Endodermal cell (in vitro differentiated cells): ENCODE measurements around the gene RASL11B. TPM values are rescaled to one million over a fixed set of nuclear protein-coding genes. Genes with fewer than 3 reads are reported as not detected.
A peak's percentile ranks its signal among the peaks of the same experiment; 100 is the strongest.

Experiments used
- DNase-seq: peaks from one replicate; pipeline ENCODE4 v3.0.0-alpha.2; 2017
- H3K27ac ChIP-seq: 2 replicates; pipeline ENCODE4 v1.5.1; 2013; ENCODE audit warnings: mild to moderate bottlenecking, low read depth, low read length, moderate library complexity
- H3K27me3 ChIP-seq: 2 replicates; pipeline ENCODE4 v1.6.1; 2013; ENCODE audit warnings: mild to moderate bottlenecking, low read length, moderate library complexity; ENCODE audit not compliant: insufficient read depth, control insufficient read depth, poor library complexity, severe bottlenecking
- H3K36me3 ChIP-seq: 2 replicates; pipeline ENCODE4 v1.7.0; 2013; ENCODE audit warnings: mild to moderate bottlenecking, low read length, moderate library complexity; ENCODE audit not compliant: control insufficient read depth, insufficient read depth
- H3K4me1 ChIP-seq: one replicate; pipeline ENCODE4 v1.7.0; 2013; ENCODE audit warnings: low read length; ENCODE audit not compliant: control insufficient read depth, insufficient read depth
- H3K4me3 ChIP-seq: 2 replicates; pipeline ENCODE4 v1.5.1; 2013; ENCODE audit warnings: mild to moderate bottlenecking, low read length, moderate library complexity
- H3K9ac ChIP-seq: 2 replicates; pipeline ENCODE4 v1.6.1; 2013; ENCODE audit warnings: mild to moderate bottlenecking, low read length, moderate library complexity; ENCODE audit not compliant: poor library complexity, severe bottlenecking; ENCODE audit errors: extremely low read depth
- H3K9me3 ChIP-seq: 2 replicates; pipeline ENCODE4 v1.6.1; 2013; ENCODE audit warnings: mild to moderate bottlenecking, low read length, moderate library complexity; ENCODE audit not compliant: control insufficient read depth
- H3K27ac Mint-ChIP-seq: 2 replicates; pipeline ENCODE4 v1.8.0; 2020; ENCODE audit warnings: mixed read lengths
- H3K27me3 Mint-ChIP-seq: 2 replicates; pipeline ENCODE4 v1.8.0; 2021; ENCODE audit warnings: mild to moderate bottlenecking, mixed read lengths; ENCODE audit not compliant: insufficient read depth
- H3K36me3 Mint-ChIP-seq: 2 replicates; pipeline ENCODE4 v1.8.0; 2020; ENCODE audit warnings: low read depth, mixed read lengths
- H3K4me1 Mint-ChIP-seq: 2 replicates; pipeline ENCODE4 v1.8.0; 2020; ENCODE audit warnings: mixed read lengths
- H3K4me3 Mint-ChIP-seq: 2 replicates; pipeline ENCODE4 v1.8.0; 2020; ENCODE audit warnings: mild to moderate bottlenecking, moderate library complexity, mixed read lengths
- H3K9me3 Mint-ChIP-seq: 2 replicates; pipeline ENCODE4 v1.8.0; 2020; ENCODE audit warnings: mild to moderate bottlenecking, mixed read lengths
- CTCF ChIP-seq: fragments of 200-600 bp; sonication (generic); conservative IDR thresholded peaks from 2 replicates; pipeline ENCODE4 v1.5.0; 2021; ENCODE audit warnings: antibody characterized with exemption, mild to moderate bottlenecking
- WGBS, 2 experiments: methylation state at CpG; one replicate each; pipeline versions ENCODE4 v1.1.5 to v1.1.7; 2013; ENCODE audit warnings: missing lambda C conversion rate in 2 of 2, mixed read lengths in 1 of 2; ENCODE audit not compliant: insufficient coverage in 1 of 2, insufficient read length in 1 of 2; 5-methylcytosine and 5-hydroxymethylcytosine counted together
- total RNA-seq, 2 donors: library from RNA; stranded (reverse); fragmentation: NEBNext Ultra II Directional in 1 of 2; extraction: Animal tissue kit (Norgen Biotek cat#: 25700) in 1 of 2; gene quantifications; 2 replicates in 1 of 2; 3 replicates in 1 of 2; pipeline ENCODE4 v1.2.1, GENCODE V29; 2021

Gene RASL11B
- total RNA-seq, 2 donors from 2014 or later, result 7.0 to 12.7 TPM

- peaks cover 30% of the 10 kb centered on the region for H3K36me3 ChIP-seq
- Mint-ChIP-seq H3K4me3 (peak overlapping the region; percentile 75), H3K27ac (no peak overlapping the region), H3K4me1 (peaks cover 27% of the 10 kb centered on the region), H3K36me3 (peaks cover 29% of the 10 kb centered on the region), H3K9me3 (peaks cover 21% of the 10 kb centered on the region), H3K27me3 (peaks cover 32% of the 10 kb centered on the region)
- H3K4me3 ChIP-seq, result peak overlapping the region; percentile 96
- no peaks in the 10 kb centered on the region for H3K4me1 ChIP-seq
- no peak overlapping the region for H3K27ac ChIP-seq
- H3K27me3 ChIP-seq, result no peaks in the 10 kb centered on the region
- DNase-seq, result peak; percentile 66
- H3K9me3 ChIP-seq, result peaks cover 18% of the 10 kb centered on the region
- no peak overlapping the region for H3K9ac ChIP-seq
- WGBS, 2 experiments, result 66 to 70% methylated on average over 22 to 26 of the region's 26 CpGs
- TF ChIP-seq CTCF, result no peak
These were observed 820 bp upstream of the RASL11B start for GRCh38 chr4:52861171-52861823.

- Mint-ChIP-seq H3K4me1 (peaks cover 27% of the 10 kb centered on the region), H3K27me3 (peaks cover 32% of the 10 kb centered on the region), H3K36me3 (peaks cover 32% of the 10 kb centered on the region), H3K9me3 (peaks cover 12% of the 10 kb centered on the region), H3K27ac (peak overlapping the region; percentile 58), H3K4me3 (peak overlapping the region; percentile 75)
- WGBS, 2 experiments, result 0% methylated on average over 11 to 23 of the region's 23 CpGs
- Histone ChIP-seq H3K27me3 (no peaks in the 10 kb centered on the region), H3K4me1 (no peaks in the 10 kb centered on the region), H3K9me3 (peaks cover 10% of the 10 kb centered on the region), H3K4me3 (peak overlapping the region; percentile 96), H3K27ac (peak overlapping the region; percentile 59), H3K9ac (peak overlapping the region; percentile 74), H3K36me3 (peaks cover 39% of the 10 kb centered on the region)
- DNase-seq, result no peak
- no peak for TF ChIP-seq CTCF
These were observed 583 bp downstream of the RASL11B start for GRCh38 chr4:52862639-52863161.

GRCh38 chr4:52863324-52863723, 1.2 kb downstream of the RASL11B start:
- peak overlapping the region; percentile 75 for H3K4me3 Mint-ChIP-seq
- Histone ChIP-seq H3K9me3 (peaks cover 4% of the 10 kb centered on the region), H3K36me3 (peaks cover 39% of the 10 kb centered on the region), H3K4me1 (no peaks in the 10 kb centered on the region), H3K9ac (peak overlapping the region; percentile 74), H3K27ac (peak overlapping the region; percentile 34), H3K4me3 (peak overlapping the region; percentile 96), H3K27me3 (no peaks in the 10 kb centered on the region)
- H3K36me3 Mint-ChIP-seq, result peaks cover 32% of the 10 kb centered on the region
- peaks cover 33% of the 10 kb centered on the region for H3K4me1 Mint-ChIP-seq
- peaks cover 32% of the 10 kb centered on the region for H3K27me3 Mint-ChIP-seq
- H3K27ac Mint-ChIP-seq, result peak overlapping the region; percentile 58
- DNase-seq, result peak; percentile 51
- no peak for TF ChIP-seq CTCF
- peaks cover 6% of the 10 kb centered on the region for H3K9me3 Mint-ChIP-seq
- 20 to 24% methylated on average over 4 to 6 of the region's 6 CpGs for WGBS, 2 experiments
